Ishikawa (cell line): Measurements from ENCODE around the gene MLX.

Experiments
- CEBPB ChIP-seq: IDR thresholded peaks from 2 replicates; pipeline ENCODE4 v1.6.1; 2012
- CREB1 ChIP-seq: IDR thresholded peaks from 2 replicates; pipeline ENCODE4 v1.6.1; 2012; ENCODE audit warnings: low read depth
- EGR1 ChIP-seq: IDR thresholded peaks from 2 replicates; pipeline ENCODE4 v1.6.1; 2012
- EP300 ChIP-seq: IDR thresholded peaks from 2 replicates; pipeline ENCODE4 v1.6.1; 2012; ENCODE audit warnings: borderline replicate concordance
- FOXM1 ChIP-seq: IDR thresholded peaks from 2 replicates; pipeline ENCODE4 v1.6.1; 2012; ENCODE audit warnings: low read depth, borderline replicate concordance
- NFIC ChIP-seq: IDR thresholded peaks from 2 replicates; pipeline ENCODE4 v1.6.1; 2012
- RAD21 ChIP-seq: IDR thresholded peaks from 2 replicates; pipeline ENCODE4 v1.6.1; 2012; ENCODE audit warnings: low read depth
- TAF1 ChIP-seq: IDR thresholded peaks from 2 replicates; pipeline ENCODE4 v1.6.1; 2012; ENCODE audit warnings: low read depth, mild to moderate bottlenecking
- TCF12 ChIP-seq: IDR thresholded peaks from 2 replicates; pipeline ENCODE4 v1.6.1; 2012; ENCODE audit warnings: low read depth
- TEAD4 ChIP-seq: IDR thresholded peaks from 2 replicates; pipeline ENCODE4 v1.6.1; 2012
- YY1 ChIP-seq: IDR thresholded peaks from 2 replicates; pipeline ENCODE4 v1.6.1; 2012; ENCODE audit warnings: low read depth
- ZBTB7A ChIP-seq: IDR thresholded peaks from 2 replicates; pipeline ENCODE4 v1.6.1; 2012; ENCODE audit warnings: low read depth
- TF ChIP-seq, protein P1 (sequence below): IDR thresholded peaks from 2 replicates; pipeline ENCODE4 v1.6.1; 2012
- TF ChIP-seq, protein P2 (sequence below): IDR thresholded peaks from 2 replicates; pipeline ENCODE4 v1.6.1; 2012
- TF ChIP-seq, protein P3 (sequence below): IDR thresholded peaks from 2 replicates; pipeline ENCODE4 v1.6.1; 2012; ENCODE audit warnings: low read depth, mild to moderate bottlenecking

The MLX gene

DNA sequence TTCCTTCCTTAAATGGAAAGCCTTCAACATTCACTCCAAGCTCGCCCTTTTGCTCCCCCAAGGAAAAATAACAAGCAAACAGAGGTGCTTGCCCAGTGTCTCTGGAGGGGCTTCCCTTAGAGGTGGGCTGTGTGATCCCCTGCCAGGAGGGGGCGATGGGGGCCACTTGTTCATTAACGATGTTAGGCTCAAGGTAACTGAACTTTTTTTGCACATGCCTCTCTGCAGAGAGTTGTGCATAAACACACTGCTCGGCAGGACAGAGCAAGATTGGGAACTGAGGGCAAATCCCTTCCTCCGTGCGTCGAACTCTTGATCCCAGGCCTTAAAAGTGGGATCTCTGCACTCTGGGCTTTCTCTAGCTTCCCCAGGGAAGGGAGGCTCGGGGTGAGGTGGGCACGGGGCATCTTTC is 46.4 kb upstream of the MLX start:
- TF ChIP-seq, protein P1, sequence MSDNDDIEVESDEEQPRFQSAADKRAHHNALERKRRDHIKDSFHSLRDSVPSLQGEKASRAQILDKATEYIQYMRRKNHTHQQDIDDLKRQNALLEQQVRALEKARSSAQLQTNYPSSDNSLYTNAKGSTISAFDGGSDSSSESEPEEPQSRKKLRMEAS, result no peak
- no peak for TF ChIP-seq EP300
- TF ChIP-seq NFIC, result no peak
- no peak; the same call in 1 of the 2 replicates for TF ChIP-seq RAD21
- TF ChIP-seq EGR1, result no peak
- no peak for TF ChIP-seq ZBTB7A
- TF ChIP-seq, protein P2, sequence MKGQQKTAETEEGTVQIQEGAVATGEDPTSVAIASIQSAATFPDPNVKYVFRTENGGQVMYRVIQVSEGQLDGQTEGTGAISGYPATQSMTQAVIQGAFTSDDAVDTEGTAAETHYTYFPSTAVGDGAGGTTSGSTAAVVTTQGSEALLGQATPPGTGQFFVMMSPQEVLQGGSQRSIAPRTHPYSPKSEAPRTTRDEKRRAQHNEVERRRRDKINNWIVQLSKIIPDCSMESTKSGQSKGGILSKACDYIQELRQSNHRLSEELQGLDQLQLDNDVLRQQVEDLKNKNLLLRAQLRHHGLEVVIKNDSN, result no peak

DNA sequence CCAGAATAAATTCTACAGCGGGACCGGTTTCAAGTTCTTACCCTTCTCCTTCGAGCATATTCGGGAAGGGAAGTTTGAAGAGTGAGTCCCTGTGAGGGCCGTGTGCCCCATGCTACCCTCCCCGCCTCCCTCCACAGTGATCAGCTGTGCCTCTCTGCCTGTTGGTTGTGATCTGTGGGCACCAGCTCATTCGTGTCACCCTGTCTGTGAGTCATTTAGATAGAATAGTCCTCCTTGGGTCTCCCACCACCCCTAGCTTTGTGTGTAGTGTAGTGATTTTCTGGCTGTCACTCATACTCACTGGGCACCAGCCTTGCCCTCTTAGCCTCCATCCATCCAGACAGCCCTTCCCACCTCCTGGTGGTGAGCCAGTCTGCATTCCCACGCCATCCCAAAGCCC is 45.9 kb upstream of the MLX start:
- TF ChIP-seq CREB1, result no peak
- no peak for TF ChIP-seq YY1
- TF ChIP-seq, protein P1, result no peak
- no peak for TF ChIP-seq EGR1
- TF ChIP-seq ZBTB7A, result no peak
- no peak for TF ChIP-seq TEAD4
- no peak for TF ChIP-seq CEBPB
- TF ChIP-seq TAF1, result no peak
- no peak for TF ChIP-seq FOXM1
- TF ChIP-seq RAD21, result no peak
- TF ChIP-seq, protein P2, result no peak
- no peak for TF ChIP-seq EP300
- no peak for TF ChIP-seq TCF12
- TF ChIP-seq, protein P3, sequence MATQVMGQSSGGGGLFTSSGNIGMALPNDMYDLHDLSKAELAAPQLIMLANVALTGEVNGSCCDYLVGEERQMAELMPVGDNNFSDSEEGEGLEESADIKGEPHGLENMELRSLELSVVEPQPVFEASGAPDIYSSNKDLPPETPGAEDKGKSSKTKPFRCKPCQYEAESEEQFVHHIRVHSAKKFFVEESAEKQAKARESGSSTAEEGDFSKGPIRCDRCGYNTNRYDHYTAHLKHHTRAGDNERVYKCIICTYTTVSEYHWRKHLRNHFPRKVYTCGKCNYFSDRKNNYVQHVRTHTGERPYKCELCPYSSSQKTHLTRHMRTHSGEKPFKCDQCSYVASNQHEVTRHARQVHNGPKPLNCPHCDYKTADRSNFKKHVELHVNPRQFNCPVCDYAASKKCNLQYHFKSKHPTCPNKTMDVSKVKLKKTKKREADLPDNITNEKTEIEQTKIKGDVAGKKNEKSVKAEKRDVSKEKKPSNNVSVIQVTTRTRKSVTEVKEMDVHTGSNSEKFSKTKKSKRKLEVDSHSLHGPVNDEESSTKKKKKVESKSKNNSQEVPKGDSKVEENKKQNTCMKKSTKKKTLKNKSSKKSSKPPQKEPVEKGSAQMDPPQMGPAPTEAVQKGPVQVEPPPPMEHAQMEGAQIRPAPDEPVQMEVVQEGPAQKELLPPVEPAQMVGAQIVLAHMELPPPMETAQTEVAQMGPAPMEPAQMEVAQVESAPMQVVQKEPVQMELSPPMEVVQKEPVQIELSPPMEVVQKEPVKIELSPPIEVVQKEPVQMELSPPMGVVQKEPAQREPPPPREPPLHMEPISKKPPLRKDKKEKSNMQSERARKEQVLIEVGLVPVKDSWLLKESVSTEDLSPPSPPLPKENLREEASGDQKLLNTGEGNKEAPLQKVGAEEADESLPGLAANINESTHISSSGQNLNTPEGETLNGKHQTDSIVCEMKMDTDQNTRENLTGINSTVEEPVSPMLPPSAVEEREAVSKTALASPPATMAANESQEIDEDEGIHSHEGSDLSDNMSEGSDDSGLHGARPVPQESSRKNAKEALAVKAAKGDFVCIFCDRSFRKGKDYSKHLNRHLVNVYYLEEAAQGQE, result no peak
- TF ChIP-seq NFIC, result no peak

DNA sequence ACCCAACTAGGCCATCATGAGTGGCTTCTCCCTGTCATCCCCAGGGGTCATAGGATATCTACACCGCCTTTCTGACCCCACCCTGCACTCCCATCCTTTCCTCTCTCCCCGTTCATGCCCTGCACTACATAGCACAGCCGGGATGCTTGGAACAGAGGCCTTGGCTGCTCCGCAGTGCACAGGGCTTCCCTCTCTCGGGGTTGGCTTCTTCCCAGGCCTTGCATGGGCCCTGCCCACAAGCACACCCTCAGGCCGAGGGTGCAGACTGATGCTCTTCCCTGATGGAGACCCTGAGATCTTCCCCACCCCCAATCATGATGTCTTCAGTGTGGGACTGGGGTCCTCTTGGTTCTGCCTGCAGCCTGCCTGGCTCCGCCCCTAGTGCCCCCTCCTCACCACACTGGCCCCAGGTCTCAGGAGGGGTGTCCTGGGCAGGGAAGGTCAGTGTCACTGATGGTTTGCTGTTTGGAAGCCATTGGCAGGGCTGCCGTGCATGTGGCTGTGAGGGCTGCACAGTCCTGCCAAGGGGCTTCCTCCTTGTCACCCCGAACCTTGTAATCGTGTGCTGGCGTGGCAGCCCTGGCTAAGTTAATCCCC is 45.1 kb upstream of the MLX start:
- TF ChIP-seq EP300 (no peak), CREB1 (no peak), FOXM1 (no peak), CEBPB (no peak), RAD21 (no peak), NFIC (no peak)

DNA sequence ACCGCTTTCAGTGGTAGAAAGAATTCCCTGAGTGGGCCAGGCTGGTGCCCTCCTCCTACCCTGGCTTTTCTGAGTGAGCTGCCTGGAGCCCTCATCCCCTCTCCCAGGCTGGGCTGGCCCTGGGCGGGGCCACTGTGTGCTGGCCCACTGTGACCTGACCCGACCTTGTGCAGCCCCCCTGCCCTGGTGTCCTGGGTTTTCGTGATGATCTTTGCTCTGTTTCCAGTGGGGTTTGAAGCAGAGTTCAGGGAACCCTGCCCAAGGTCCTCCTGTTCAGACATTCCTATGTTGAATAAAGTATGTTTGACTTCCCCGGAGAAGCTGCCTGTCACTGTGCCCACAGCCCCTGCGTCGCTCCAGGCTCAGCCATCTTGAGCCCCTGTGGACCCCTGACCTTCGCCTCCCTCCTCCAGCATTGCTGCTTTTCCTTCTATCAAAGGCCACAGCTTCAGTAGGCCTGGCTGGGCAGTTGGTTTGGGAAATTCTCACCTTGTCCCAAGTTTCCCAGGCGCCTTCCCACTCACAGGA is 44.6 kb upstream of the MLX start:
- TF ChIP-seq CEBPB (no peak), TAF1 (no peak), EP300 (no peak), ZBTB7A (no peak), TEAD4 (no peak), FOXM1 (no peak), NFIC (no peak), EGR1 (no peak), CREB1 (no peak), YY1 (no peak)
- TF ChIP-seq, protein P1, result no peak
- TF ChIP-seq, protein P3, result no peak

DNA sequence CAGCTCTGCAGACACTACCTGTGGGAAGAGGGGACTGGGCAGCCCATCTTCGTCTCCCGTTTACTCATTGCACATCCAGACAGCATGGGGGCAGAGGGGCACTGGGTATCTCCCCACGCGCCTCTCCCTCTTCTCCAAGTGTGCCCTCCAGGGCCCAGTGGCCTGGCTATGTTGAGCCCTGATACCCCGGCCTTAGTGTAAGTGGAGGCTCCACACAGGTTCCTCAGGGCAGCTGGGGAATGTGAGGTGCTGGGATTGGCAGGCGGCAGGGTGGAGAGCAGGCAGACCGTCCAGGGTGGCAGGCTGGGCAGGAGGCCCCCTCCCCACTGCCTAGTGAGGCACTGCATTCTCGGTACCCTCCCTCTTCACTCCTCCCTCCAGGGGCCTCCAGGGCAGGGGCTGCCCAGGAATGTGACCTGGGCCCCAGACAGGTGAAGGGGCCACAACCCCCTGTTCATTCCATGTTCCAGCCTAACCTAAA is 44.1 kb upstream of the MLX start:
- TF ChIP-seq CREB1, result no peak
- TF ChIP-seq TEAD4, result no peak
- TF ChIP-seq EGR1, result no peak
- no peak for TF ChIP-seq FOXM1
- TF ChIP-seq CEBPB, result no peak
- TF ChIP-seq EP300, result no peak
- TF ChIP-seq RAD21, result no peak
- TF ChIP-seq, protein P2, result no peak
- TF ChIP-seq NFIC, result no peak
- TF ChIP-seq, protein P1, result no peak
- TF ChIP-seq, protein P3, result no peak
- no peak for TF ChIP-seq YY1
- no peak for TF ChIP-seq TCF12
- TF ChIP-seq TAF1, result no peak
